ENCODE data around the gene ZDHHC11. TPM values are rescaled to one million over a fixed set of nuclear protein-coding genes. Genes with fewer than 3 reads are reported as not detected.

The ZDHHC11 gene
- total RNA-seq, 1 experiment from 2014 or later, result 17.0 TPM

- TF ChIP-seq MAX (IDR thresholded peaks at IDR 0.05) (no peak), CBX3 (IDR thresholded peaks at IDR 0.05; ENCODE audit: low read depth) (no peak), ZBTB33 (IDR thresholded peaks at IDR 0.05; ENCODE audit: extremely low read depth, insufficient replicate concordance, low read length) (no peak), TCF7L2 (IDR thresholded peaks at IDR 0.05; ENCODE audit: borderline replicate concordance, extremely low read depth, insufficient read depth, insufficient read length) (no peak), ZNF274 (IDR thresholded peaks at IDR 0.05; ENCODE audit: low read depth, low read length) (no peak), EGR1 (IDR thresholded peaks at IDR 0.05; ENCODE audit: low read depth) (no peak), REST (IDR thresholded peaks at IDR 0.05; ENCODE audit: low read depth) (no peak), ELF1 (IDR thresholded peaks at IDR 0.05; ENCODE audit: borderline replicate concordance, low read depth) (no peak), FOSL1 (IDR thresholded peaks at IDR 0.05; ENCODE audit: low read depth) (no peak), POLR2AphosphoS5 (IDR thresholded peaks at IDR 0.05; ENCODE audit: low read depth, low read length) (no peak), EZH2phosphoT487 (IDR thresholded peaks at IDR 0.05; ENCODE audit: borderline replicate concordance) (no peak), SP1 (IDR thresholded peaks at IDR 0.05; ENCODE audit: low read depth) (no peak), CEBPB (IDR thresholded peaks at IDR 0.05; ENCODE audit: low read depth) (no peak), SRF (IDR thresholded peaks at IDR 0.05; ENCODE audit: low read depth) (no peak), CTCF (IDR thresholded peaks at IDR 0.05 in 2 of 3, conservative IDR thresholded peaks at IDR 0.05 in 1 of 3; ENCODE audit: borderline replicate concordance in 1 of 3, insufficient read depth in 1 of 3, low read depth in 2 of 3, low read length in 2 of 3) (no peak), RAD21 (IDR thresholded peaks at IDR 0.05; ENCODE audit: low read depth) (no peak), POLR2A (IDR thresholded peaks at IDR 0.05; ENCODE audit: borderline replicate concordance, extremely low read depth, insufficient read depth, insufficient read length) (no peak), YY1 (IDR thresholded peaks at IDR 0.05; ENCODE audit: extremely low read depth, insufficient replicate concordance, low read depth, low read length) (no peak), ZFX (IDR thresholded peaks at IDR 0.05) (no peak)
- H3K27me3 ChIP-seq (ENCODE audit: insufficient read depth, low read length), result no peaks in the 10 kb centered on the region
- peaks cover 53 to 66% of the 10 kb centered on the region in 2 experiments for H3K36me3 ChIP-seq (ENCODE audit: control insufficient read depth in 1 of 2, insufficient read depth in 2 of 2, low read length in 2 of 2)
- H3K9me3 ChIP-seq (ENCODE audit: control insufficient read depth in 1 of 2, insufficient read depth in 1 of 2, low read depth in 1 of 2, low read length in 2 of 2), result no peaks in the 10 kb centered on the region
- H4K20me1 ChIP-seq (ENCODE audit: insufficient read depth), result no peaks in the 10 kb centered on the region
- ATAC-seq, result no peak
- CTCF ChIA-PET, result no interaction called here
- no peak overlapping the region for H3K4me2 ChIP-seq (ENCODE audit: low read length)
- no peak overlapping the region for H3K9ac ChIP-seq (ENCODE audit: low read length)
- H3K9me2 ChIP-seq (ENCODE audit: insufficient read depth), result no peaks in the 10 kb centered on the region
- H3K4me1 ChIP-seq (ENCODE audit: control insufficient read depth in 1 of 2, insufficient read depth in 2 of 2, low read length in 2 of 2), result no peaks in the 10 kb centered on the region
- no peak overlapping the region for H2AFZ ChIP-seq (ENCODE audit: low read depth, low read length, poor library complexity, severe bottlenecking)
- DNase-seq (ENCODE audit: low read depth, low spot score), result no peak
- no peak overlapping the region for H3K4me3 ChIP-seq (replicated peaks in 1 of 2; ENCODE audit: low read depth in 1 of 2, low read length in 2 of 2)
- H3K27ac ChIP-seq (ENCODE audit: low read depth, low read length), result no peak overlapping the region
- POLR2A ChIA-PET, result no interaction called here
- intact Hi-C loops (cut with micrococcal nuclease), result no loop called here
- RAD21 ChIA-PET (ENCODE audit: low non-redundant PET in 1 of 2, low total read pairs in 2 of 2, uncharacterized antibody in 2 of 2, unreplicated experiment in 2 of 2), result no interaction called here
- H3K79me2 ChIP-seq (ENCODE audit: insufficient read depth, low read length), result peaks cover 9% of the 10 kb centered on the region; the same call in 1 of the 2 replicates
- BruUV-seq (replicated peaks), result no TSS peak
Observed at GRCh38 chr5:868428-869135, 17.8 kb upstream of the ZDHHC11 start.
